ENCODE measurements around the gene ZNF615.

GRCh38 chr19:52028780-52029123 is 20.7 kb upstream of the ZNF615 start:
- no peak for TF ChIP-seq CTCF (conservative IDR thresholded peaks at IDR 0.05; ENCODE audit: low read depth, low read length)
- no peak for TF ChIP-seq EZH2 (IDR thresholded peaks at IDR 0.05; ENCODE audit: borderline replicate concordance, low read depth, low read length, poor library complexity, severe bottlenecking)
